WI38 (cell line): ENCODE data around the gene CATSPER1.

Source experiments
- H3K4me3 ChIP-seq: 2 replicates; pipeline ENCODE4 v1.5.1; 2011; ENCODE audit warnings: low read depth, mild to moderate bottlenecking, control low read depth, low read length
- TF ChIP-seq, protein P1 (sequence below): IDR thresholded peaks from 2 replicates; pipeline ENCODE4 v1.5.1; 2012; ENCODE audit warnings: low read depth, mild to moderate bottlenecking, control low read depth, low read length

The CATSPER1 gene

DNA sequence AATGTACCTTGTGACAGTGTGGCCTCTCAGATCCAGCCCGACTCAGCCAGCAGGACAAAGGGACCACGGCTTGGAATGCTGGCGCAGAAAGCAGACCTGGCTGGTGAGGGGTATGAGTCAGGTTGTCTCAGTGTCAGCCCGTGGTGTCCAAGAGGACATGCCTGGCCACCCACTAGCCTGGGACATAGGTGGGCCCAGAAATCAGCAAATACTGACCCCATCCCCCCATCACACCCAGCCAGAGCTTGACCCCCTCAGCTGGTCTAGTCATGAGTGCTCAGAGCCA lies 19.4 kb downstream of the CATSPER1 start:
- TF ChIP-seq, protein P1, sequence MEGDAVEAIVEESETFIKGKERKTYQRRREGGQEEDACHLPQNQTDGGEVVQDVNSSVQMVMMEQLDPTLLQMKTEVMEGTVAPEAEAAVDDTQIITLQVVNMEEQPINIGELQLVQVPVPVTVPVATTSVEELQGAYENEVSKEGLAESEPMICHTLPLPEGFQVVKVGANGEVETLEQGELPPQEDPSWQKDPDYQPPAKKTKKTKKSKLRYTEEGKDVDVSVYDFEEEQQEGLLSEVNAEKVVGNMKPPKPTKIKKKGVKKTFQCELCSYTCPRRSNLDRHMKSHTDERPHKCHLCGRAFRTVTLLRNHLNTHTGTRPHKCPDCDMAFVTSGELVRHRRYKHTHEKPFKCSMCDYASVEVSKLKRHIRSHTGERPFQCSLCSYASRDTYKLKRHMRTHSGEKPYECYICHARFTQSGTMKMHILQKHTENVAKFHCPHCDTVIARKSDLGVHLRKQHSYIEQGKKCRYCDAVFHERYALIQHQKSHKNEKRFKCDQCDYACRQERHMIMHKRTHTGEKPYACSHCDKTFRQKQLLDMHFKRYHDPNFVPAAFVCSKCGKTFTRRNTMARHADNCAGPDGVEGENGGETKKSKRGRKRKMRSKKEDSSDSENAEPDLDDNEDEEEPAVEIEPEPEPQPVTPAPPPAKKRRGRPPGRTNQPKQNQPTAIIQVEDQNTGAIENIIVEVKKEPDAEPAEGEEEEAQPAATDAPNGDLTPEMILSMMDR = no peak
- no peak overlapping the region for H3K4me3 ChIP-seq

DNA sequence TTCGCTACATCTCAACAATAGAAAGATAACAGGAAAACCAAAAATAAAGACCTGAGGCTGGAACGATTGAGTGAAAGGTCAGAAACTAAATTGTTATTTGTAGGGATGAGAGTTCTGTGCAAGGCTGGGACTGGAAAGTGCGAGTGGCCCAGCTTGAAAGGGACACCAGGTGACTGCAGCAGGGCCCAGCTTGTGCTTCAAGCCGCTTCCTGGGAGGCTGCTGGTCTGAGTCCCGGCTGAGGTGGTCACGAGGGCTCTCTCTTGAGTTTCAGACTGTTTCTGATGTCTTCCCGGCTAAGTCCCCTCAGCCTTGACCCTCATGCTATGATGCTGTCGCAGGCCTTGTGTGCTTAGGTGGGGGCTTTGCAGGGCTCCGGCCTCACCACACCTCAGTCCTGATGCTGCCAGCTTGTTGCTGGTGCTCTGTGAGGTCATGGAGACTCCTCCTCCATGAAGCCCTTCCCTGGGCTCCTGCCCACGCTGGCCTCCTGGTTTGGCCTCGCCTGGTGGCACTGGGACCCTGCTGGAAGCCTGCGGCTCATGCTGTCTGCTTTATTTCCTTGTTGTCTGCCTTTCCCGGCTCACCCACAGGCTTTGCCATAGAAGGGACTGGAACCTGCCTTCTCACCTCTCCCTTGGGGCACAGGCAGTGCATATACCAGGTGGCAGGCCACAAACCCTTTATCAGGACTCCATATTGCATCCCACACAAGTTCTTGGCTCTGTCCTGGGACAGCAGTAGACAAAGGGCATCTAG lies 20.0 kb downstream of the CATSPER1 start:
- TF ChIP-seq, protein P1 = no peak
- no peak overlapping the region for H3K4me3 ChIP-seq

DNA sequence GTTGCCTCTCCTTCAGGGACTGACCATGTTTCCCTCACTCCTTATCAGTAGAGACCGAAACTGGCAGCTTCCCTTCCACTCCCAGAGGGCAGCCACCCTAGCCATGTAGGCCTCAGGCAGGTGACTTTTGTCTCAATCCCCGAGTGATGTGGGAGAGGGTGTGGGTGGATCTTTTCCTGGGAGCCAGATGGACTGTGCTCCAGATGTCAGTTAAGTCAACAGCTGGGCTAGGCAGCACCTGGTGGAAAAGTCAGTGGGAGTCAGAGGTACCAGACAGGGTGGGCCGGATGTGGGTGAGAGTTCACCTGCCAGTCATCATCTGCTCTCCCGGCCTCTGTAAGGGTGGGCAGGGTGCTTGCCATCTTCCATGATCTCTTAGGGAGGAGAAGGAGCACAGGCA lies 22.1 kb downstream of the CATSPER1 start:
- no peak overlapping the region for H3K4me3 ChIP-seq
- TF ChIP-seq, protein P1 = no peak

DNA sequence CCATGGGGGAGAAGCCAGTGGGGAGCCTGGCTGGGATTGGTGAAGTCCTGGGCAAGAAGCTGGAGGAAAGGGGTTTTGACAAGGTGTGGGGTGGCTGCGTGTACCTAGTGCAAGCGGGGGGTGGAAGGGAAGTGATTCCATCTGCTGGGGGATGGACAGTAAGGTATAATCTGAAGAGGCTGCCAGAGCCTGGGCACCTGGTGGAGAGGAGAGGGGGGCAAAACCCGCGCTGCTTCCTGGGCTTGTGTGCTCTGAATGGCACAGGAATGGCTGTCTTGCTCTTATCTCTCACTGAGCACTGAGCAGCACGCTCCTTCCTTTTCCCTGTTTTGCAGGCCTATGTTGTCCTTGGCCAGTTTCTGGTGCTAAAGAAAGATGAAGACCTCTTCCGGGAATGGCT lies 23.0 kb downstream of the CATSPER1 start:
- TF ChIP-seq, protein P1 = no peak
- H3K4me3 ChIP-seq = peak overlapping the region; percentile 99

DNA sequence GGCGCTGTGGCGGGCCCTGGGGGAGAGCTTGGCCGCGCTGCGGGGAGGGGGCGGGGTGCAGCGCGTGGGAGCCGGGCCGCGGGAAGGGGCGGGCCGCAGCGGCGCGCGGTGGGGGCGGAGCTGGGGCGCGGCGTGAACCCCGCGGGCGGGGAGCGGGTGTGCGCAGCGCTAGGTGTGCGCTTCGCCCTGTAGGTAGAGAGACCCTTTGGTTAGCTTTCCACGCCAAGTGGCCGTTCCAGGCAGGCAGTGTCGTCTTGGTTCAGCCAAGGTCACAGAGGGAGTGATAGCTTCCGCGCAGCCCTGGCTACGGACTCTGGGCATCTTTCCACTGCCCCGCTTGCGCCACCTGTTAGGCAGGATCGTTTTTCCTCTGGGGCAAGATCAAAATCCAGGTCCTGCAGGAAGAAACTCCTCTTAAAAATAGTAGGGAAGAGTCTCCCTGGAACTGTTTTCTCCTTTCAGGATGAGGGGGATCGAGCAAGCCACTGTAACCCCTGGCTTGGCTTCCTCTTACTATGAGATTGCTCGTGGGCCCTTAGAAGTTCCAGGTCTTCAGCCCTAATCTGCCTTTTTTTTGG lies 23.5 kb downstream of the CATSPER1 start:
- TF ChIP-seq, protein P1 = no peak
- peak overlapping the region; percentile 99 for H3K4me3 ChIP-seq

DNA sequence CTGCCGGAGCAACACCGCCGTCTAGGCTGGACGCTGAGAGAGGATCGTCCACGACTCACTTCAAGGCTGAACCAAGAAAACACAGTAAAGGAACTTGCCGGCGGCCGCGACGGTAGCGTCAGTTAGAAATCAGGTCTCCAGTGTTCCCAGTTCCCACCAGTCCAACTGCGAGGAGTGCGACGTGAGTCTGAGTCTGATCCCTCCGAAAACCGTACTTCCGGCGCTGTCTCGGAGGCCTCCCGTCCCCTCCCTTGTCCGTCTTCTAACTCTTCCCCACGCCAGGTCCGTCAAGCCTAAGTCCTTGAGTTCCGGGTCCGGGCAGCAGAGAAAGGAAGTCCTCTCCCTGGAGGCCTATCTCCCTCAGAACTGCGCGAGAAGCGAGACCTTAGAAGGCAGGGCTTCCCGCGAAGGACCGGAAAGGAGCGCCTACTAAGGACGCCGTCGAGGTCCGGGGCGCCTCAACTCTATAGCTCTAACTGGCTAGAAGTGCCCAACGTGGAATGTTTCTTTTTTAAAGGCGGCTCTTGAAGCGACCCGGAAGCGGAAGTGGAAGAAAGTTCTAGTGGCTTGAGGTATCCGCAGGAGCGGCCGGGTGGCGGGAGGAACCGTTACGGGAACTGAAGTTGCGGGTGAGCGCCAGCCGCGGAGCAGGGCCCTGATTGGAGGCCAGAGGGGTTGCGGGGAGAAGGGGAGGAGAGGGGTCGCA lies 24.2 kb downstream of the CATSPER1 start, which contains the start of the genes BANF1 and EIF1AD:
Gene BANF1 (plus strand): TSS at position 562 of the 706 bp plus-strand sequence. CDS start 748 bp downstream, outside the sequence.
Gene EIF1AD (minus strand): TSS at position 216 of the 706 bp plus-strand sequence. CDS start 1,768 bp downstream, outside the sequence.
- TF ChIP-seq, protein P1 = no peak
- peak within 1 kb of the TSS; percentile 99 for H3K4me3 ChIP-seq

DNA sequence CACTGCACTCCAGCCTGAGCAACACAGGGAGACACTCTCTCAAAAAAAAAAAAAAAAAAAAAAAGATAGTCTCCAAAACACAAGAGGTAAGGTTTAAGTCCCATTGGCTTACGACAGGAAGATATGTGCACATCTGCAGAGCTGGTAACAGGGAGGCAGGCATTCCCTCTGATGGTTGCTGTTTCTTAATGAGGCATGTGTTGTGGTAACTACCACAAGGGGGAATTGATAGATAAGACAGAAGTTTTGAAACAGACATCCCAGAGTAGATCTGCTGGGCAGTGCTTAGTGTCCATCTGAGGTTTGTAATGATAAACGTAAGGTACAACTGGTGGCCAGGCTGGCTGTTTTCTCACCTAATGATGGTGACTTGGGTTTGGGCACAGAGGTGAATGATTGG lies 29.0 kb downstream of the CATSPER1 start:
- no peak overlapping the region for H3K4me3 ChIP-seq
- TF ChIP-seq, protein P1 = no peak
